ENCODE measurements around the gene FGF18.

The FGF18 gene

DNA sequence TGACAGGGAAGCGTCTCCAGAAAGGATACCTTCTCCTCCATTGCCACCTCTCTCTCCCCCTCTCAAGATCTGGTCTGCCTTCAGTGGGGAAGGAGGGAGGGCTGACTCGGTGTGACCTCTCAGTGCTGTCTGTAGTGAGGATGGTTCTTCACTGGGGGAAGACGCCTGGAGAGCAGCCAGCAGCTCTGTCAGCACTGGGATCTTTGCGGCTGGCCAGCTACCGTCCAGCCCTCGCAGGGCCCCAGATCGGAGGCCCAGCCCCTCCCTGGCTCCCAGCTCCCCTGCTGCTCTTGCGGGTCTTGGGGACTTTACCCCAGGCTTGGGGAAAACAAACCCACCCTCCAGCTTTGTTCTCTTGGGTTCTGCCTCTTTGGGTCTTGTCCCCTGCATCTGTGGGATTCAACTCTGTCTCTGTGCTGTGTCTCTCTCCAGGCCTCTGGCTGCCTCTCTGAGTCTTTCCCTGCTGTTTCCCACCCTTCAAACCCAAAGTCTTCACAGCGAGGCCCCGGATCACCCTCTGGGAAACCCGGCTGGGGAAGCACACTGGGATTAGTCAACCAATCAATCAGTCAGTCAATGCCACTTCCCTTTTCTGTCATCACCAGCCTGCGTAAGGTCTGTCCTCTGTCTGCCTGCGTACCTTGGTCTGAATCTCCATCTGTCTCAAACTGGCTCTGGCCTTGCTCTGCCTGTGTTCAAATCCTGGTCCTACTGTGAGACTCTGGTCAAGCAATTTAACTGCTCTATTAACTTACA is 23.0 kb downstream of the FGF18 start:
- DNase-seq (ENCODE audit: low read depth): peak; percentile 69

DNA sequence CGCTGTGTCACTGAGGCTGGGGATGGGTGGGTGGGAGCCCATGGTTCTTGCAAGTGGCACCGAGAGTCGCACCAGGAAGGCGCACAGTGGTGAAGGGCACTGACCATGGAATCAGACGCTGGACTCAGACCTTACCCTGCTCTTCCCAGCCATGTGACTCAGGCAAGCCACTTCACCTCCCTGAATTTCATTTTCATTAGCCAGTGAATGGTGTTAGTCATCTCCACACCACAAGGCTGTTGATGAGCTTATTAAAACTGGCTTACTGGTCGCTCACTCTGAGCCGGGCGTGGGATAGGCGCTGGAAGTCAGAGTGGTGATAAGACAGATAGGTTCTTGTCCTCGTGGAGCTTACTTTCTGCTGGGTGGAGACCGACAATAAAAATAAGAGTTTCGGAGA is 25.1 kb downstream of the FGF18 start:
- peak; percentile 48 for DNase-seq (ENCODE audit: low read depth)

DNA sequence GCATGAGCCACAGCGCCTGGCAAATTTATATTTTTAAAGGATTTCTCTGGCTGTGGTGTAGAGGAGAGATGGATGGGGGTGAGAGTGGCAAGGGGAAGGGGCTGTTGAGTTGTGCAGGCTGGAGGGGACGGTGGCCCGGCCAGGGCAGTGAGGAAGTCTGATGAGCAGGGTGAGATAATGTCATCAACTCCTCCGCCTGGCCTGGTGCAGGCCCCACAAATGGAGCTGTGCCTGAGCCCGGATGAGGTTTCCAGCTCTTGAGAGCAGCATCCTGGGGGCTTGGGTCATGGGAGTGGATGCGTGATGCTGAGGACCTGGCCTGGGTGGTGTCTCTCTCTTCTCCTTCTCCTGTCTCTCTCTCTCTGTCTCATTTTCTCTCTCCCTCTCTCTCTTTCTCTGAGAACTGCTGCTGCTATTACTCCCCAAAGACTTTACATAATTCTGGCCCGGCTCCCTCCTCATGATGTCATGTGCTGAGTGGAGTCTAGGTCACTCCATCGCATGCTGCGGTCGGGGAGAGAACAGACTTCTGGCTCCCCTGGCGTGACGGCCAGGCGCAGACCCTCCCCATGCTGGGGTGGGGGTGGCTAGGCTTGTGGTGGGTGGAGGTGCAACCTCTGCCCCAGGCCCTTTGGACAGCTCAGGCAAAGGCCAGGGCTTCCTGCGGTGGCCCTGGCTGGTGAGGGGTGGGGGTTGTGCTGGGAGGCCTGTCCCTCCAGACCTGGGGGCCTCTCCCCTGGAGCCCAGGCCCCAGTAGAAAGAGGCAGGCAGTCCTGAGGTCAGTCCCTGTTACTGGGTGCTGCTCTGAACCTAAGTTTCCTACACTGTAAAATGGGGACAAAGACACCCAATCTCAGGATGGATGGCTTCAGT is 26.4 kb downstream of the FGF18 start:
- DNase-seq (ENCODE audit: low read depth): peak; percentile 66

DNA sequence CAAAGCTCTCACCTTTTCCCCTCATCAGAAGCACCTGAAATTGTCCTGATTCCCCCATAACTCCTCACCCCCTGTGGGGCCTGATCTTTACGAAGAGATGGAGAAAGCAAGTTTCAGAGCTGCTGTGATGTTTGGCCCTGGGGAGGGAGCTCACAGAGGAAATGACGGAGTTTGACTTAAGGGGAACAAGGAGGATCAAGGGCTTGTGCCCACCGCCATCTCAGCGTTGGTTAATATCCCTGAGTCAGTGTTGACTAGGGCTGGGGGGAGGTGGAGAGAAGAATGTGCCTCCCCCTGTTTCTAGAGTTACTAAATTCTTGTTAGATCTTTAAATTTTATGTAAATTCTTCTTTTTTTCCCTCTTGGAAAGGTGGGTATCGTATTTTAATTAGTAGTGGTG is 27.8 kb downstream of the FGF18 start:
- no peak for DNase-seq (ENCODE audit: low read depth)

DNA sequence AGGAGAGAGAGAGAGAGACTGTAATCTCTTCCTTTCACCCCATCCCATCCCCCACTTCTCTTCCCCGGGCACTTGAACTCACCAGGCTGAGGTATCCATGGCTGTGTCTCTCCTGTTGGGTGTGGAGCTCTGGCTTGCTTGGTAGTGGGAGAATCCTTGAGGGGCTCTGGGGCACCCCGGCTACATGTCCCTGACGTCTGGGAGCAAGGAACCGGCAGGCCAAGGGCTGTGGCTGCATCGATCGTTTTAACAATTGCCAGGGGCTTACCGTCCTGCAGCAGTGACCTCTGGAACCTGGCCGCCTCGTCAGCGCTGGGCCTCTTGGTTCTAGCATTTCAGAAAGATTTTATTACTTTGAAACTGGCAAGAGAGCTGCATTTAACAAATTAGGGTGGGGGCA is 30.0 kb downstream of the FGF18 start:
- DNase-seq (ENCODE audit: low read depth): no peak

DNA sequence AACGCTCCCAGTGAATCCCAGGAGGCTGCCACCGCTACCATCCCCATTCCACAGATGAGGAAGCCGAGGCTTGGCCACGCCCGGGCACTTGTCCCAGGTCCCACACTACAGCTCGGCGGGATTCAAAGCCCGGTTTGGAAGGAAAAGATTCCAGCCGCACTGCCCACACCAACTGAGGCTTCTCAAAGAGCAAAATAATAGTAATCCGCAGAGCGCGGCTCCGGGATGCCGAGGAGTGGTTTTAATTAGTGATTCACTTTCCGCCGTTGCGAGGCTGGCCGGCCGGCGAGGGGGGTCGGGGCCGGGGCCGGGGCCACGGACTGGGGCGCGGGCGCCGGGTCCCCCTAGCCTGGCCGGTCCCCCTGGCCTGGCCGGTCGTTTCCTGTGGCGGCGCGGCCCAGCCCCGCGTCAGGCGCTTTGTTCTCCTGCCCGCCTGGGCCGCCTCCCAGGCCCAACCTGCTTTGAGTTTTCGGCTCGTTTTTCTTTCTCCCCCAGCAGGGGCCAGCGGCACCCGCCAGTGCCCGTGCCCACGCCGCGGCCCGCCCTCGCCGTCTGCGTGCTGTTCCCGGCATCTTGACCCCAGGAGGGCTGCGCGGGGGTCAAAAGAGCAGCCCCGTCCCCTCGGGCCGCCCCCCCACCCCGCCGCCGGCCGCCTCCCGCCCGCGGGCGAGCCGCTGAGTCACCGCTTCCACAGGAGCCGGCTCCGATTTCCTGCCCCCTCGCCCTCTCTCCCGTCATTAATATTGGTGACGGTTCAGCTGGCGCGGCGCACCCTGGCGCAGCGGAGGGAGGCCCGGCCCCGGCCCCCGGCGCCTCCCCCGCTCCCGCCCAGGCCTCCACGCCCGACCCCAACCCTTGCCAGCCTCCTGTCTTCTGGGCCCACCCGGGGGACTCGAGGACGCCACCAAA is 31.2 kb downstream of the FGF18 start:
- peak; percentile 70 for DNase-seq (ENCODE audit: low read depth)

DNA sequence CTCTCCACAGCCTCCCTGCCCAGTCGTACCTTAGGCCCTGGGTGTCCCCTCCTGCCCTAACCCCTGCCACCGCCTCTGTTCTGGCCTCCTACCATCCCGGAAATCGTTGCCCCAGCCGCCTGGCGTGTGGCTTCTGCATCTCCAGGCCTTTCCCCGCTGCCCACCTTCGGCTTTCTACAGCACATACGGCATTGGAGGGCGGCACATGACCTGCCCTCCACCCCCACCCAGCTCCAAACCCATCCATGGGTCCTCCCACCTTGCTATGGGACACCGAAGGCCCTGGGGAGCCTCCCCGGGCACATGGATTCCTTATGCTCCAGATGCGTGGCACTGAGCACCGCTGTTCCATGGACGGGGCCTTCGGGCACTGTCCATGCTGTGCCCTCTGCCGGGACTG is 32.0 kb downstream of the FGF18 start:
- no peak for DNase-seq (ENCODE audit: low read depth)

DNA sequence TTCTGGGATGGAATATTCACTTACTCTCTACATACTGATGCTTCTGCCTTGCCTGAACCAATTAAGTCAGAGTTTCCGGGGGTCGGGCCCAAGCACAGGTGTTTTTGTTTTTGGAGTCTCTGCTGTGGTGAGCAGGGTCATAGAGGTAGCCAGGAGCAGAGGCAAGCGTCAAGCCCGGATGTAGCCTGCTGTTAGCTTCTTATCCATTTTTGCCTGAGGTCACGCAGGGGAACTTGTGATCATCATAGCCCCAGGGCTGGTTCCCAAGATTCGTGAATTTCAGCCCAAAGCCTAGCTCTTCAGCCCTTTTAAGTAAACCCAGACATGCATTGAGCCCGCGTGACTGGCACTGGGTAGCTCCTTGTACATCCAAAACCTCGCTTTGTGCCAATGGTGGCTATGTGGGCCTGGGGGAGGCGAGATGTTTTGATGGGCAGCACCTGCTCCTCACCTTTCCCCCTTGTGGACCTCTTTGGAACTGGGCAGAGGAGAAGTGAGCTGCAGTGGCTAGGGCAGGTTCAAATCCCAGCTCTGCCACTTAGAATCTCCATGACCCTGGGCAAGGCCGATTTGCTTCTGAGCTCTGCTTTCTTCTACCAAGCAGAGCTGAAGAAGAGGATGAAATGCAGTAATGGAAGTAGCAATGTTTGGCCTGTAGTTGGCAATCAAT is 33.7 kb downstream of the FGF18 start:
- no peak for DNase-seq (ENCODE audit: low read depth)

DNA sequence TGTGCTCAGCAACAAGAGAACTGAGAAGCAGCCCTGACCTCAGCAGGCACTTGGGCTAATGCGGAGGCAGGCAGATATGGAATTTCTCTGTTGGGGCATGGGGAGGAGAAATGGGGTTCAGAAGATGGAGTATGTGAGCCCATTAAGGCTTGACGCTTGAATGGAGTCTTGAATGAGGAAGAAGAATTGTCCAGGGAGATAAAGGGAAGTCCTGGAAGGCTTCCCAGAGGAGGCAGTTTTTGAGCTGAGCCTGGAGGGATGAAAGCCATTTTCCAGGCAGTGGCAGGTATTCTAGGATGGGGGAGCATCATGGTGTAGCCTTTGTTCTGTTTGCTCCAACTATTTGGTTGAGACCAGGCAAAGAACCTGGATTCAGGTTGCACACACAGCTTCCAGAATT is 34.5 kb downstream of the FGF18 start:
- no peak for DNase-seq (ENCODE audit: low read depth)

DNA sequence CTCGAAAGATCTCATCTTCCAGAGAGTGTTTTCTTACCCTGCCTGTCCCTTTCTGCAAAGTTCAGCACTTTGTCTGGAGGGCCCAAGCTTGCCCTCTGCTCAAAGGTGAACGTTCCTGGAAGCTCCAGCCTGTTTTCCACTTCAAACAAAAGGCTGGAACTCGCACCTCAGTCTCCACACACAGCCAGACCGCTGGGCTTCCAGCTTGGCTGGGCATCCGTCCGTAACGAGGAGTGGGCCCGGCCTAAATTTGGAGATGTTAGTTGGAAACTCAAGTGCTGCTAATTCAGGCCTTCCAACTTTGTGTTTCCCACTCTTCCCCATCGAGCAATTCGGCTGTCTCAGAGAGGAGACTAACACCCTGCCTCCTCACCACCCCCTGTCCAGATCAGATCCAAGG is 35.1 kb downstream of the FGF18 start:
- no peak for DNase-seq (ENCODE audit: low read depth)

DNA sequence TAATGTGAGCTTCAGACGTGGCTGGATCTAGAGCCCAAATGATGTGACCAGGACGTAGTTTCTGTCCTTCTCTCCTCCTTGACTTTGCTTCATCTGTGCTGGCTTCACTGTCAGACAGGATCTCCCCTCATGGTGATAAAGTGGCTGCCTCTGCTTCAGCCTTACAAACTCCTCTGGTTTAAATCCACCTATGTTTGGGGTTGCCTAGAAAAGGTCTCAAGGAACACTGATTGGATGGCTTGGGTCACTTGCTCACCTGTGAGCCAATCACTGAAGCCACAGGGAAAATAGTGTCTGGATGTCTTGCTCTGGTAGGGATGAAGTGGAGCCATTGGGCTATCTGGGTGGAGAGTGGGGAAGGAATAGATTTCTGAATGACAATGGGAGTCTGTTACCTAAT is 36.1 kb downstream of the FGF18 start:
- no peak for DNase-seq (ENCODE audit: low read depth)

DNA sequence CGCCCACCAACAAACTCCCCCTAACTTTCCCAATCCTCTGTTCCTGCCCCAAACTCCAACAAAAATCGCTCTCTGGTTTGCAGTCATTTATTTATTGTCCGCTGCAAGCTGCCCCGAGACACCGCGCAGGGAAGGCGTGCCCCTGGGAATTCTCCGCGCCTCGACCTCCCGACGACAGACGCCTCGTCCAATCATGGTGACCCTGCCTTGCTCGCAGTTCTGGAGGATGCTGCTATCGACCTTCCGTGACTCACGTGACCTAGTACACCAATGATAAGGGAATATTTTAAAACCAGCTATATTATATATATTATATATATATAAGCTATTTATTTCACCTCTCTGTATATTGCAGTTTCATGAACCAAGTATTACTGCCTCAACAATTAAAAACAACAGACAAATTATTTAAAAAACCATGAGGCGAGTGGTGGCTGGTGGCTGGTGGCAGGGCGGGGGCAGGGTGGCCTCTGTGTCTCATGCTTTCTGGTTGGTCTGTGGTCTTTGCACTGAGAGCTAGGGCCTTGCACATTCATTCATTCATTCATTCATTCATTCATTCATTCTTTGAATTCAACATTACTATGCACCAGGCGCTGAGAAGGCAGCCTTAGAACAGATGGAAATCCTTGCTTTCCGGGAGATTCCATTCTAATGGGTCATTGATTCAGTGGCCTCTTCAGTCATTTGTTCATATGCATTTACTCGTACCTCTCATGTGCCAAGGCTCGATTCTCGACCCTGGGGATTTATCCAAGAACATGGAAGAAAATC is 37.9 kb downstream of the FGF18 start:
- no peak for DNase-seq (ENCODE audit: low read depth)

DNA sequence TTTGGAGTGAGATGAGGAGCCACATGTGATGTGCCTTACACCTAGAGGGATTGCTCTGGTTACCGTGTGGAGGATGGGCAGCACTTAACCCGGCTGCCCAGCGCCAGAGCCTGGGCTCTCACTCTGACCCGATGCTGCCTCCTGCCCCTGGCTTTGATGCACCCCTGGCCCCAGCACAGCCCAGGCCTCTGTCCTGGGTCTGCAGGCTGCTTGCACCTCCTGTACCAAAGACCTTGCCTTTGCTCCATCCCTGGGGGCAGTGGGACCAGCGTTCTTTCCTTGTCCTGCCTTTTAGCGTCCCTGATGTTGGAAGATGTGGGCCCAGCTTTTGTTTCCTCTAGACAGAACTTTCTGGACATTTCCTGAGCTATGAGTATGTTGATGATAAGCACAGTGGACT is 40.4 kb downstream of the FGF18 start:
- no peak for DNase-seq (ENCODE audit: low read depth)

DNA sequence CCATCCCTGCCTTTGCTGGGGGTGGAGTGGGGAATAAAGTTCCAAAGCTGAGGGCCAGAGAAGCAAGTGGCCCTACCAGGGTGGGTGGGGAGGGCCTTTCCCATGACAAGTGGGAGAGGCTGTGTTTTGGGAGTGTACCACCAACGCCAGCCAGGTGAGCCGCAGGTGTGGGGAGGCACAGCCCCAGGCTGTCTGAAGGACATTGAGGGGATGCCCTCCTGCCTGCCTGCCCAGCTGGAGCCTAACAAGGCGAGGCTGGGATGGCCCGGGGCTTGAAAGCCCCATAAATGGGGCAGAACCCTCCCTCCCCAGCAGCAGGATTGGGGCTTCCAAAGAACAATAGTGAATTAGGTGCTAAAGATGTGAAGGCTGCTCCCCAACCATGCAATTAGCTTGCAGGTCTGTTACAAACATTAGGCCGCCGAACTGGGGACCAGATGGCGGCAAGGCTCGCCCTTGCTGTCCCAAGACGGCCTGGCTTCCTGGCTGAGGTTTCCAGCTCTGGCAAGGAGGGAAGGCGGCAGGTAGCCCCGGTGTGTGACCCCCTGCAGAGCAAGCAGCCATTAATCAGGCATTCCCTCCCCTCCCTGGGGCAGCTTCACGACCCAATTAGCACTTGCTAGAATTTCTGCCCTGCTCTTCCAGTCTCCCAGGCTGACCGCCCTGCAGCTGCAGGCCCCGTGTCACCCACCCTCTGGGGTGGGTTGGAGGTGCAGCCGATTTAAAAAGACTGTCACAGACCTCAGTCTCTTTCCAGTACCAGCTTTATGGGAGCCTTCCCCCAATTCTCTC is 42.9 kb downstream of the FGF18 start:
- DNase-seq (ENCODE audit: low read depth): no peak

DNA sequence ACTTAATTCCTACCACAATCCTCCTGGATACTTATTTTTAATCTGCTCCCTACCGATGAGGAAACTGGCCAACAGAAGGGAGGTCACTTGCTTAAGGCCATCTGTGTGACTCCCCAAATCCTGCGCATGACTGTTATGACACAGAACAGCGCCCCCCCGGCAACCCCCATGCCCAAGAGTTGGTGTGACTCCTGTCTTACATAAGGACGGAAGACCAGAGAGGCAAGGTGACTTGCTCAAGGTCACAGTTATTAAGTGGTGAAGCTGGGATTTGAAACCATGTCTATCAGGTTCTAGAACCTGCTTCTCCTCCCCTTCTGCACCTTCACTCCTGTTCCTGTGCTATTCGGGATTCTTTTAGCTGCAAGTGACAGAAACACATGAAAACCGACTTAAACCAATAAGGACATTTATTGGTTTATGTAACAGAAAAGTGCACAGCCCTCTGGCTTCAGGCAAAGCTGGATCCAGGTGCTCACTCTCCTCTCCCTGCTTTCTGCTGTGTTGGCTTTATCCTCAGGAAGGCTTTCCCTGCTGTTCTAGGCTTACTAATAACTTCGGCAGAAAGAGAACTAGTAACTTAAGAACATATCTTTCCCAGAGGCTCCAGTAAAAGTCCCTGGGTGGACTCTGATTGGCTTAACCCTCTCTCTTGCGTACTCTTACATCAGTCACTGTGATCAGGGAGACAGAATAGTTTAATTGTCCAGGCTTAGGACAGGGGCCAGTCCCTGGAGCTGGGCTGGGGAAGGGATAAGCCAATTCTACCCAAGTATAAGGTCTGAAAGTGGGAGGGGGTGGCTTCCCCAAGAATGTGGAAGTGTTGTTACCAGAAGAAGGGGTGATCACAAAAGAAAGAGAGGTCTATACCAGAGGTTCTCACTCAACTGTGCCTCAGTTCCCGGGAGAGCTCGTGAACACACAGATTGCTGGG is 43.7 kb downstream of the FGF18 start:
- DNase-seq (ENCODE audit: low read depth): no peak

DNA sequence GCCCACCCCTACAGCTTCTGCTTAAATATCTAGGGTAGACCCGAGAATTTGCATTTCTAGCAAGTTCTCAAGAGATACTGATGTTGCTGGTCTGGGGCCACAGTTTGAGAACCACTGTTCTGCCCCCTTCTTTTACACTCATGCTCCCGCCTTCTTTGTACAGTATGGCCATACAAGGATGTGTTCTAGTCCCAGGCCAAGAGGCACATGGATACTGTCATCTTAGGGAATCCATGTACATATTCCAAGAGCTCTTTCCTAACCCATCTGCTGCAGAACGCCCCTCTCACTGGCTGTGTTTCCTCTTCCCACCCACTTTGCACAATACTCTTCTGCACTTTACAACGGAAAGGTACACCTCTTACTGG is 44.4 kb downstream of the FGF18 start:
- DNase-seq (ENCODE audit: low read depth): no peak

DNA sequence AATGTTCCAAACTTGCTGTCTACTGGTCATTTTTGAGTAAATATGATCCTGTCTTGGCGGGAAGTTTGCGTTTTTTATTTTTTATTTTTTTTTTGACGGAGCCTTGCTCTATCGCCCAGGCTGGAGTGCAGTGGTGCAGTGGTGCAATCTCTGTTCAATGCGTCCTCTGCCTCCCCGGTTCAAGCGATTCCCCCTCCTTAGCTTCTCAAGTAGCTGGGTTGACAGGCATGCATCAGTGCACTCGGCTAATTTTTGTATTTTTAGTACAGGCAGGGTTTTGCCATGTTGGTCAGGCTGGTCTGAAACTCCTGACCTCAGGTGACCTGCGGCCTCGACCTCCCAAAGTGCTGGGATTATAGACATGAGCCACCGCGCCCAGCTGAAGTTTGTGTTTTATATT is 45.4 kb downstream of the FGF18 start:
- no peak for DNase-seq (ENCODE audit: low read depth)

DNA sequence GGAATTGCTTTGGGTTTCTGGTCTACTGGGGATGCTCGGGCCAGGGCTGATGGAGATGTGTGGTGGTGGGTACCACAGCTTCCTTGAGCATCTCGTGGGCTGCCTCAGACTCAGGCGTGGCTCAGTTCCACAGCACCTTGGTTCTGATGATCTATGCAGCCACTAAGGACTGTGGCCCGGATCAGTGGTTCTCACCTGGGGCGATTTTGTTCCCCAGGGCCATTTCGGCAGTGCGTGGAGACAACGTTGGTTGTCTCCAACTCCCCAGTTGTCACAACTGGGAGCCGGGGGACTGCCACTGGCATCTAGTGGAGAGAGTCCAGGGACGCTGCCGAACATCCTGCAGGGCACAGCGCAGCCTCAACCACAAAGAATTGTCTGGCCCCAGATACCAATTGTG is 47.7 kb downstream of the FGF18 start:
- no peak for DNase-seq (ENCODE audit: low read depth)

DNA sequence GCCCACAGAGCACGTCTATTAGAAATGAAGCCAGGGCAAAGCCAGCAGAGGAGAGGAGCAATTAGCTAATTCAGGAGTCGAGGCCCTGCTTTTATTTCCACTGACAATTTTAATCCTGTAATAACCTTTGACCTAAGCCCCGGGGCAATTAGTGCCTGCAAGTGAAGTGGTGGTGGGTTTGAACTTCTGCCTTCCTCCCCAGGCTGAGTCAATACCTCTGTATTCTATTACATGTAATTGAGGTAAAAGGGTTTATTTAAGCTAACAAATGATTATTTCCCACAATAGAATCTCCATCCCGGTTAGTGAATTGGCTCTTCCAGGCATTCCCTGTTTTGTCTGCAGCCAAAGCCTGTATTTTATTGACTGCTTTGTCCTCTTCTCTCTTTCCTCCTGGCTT is 49.9 kb downstream of the FGF18 start:
- DNase-seq (ENCODE audit: low read depth): no peak

Data from iris pigment epithelial cell (primary cell).